ENCODE results near the gene SPINDOC.

- TF ChIP-seq HDAC2 (IDR thresholded peaks at IDR 0.05) (no peak), ELF4 (CRISPR knock-in tag; IDR thresholded peaks at IDR 0.05) (no peak), CTCF (IDR thresholded peaks at IDR 0.05 in 2 of 3, conservative IDR thresholded peaks at IDR 0.05 in 1 of 3; ENCODE audit: insufficient read depth in 2 of 3, low read depth in 1 of 3, low read length in 3 of 3) (no peak), SAFB2 (IDR thresholded peaks at IDR 0.05; ENCODE audit: borderline replicate concordance, low read depth, low read length, severe bottlenecking) (no peak), POLR2A (conservative IDR thresholded peaks at IDR 0.05) (no peak), CEBPB (tag; IDR thresholded peaks at IDR 0.05) (no peak), CC2D1A (IDR thresholded peaks at IDR 0.05) (no peak), THAP12 (CRISPR knock-in tag; IDR thresholded peaks at IDR 0.05) (no peak)
- TF ChIP-seq, protein P1, sequence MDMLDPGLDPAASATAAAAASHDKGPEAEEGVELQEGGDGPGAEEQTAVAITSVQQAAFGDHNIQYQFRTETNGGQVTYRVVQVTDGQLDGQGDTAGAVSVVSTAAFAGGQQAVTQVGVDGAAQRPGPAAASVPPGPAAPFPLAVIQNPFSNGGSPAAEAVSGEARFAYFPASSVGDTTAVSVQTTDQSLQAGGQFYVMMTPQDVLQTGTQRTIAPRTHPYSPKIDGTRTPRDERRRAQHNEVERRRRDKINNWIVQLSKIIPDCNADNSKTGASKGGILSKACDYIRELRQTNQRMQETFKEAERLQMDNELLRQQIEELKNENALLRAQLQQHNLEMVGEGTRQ (CRISPR knock-in tag; IDR thresholded peaks at IDR 0.05) = no peak
- TF ChIP-seq, protein P2, sequence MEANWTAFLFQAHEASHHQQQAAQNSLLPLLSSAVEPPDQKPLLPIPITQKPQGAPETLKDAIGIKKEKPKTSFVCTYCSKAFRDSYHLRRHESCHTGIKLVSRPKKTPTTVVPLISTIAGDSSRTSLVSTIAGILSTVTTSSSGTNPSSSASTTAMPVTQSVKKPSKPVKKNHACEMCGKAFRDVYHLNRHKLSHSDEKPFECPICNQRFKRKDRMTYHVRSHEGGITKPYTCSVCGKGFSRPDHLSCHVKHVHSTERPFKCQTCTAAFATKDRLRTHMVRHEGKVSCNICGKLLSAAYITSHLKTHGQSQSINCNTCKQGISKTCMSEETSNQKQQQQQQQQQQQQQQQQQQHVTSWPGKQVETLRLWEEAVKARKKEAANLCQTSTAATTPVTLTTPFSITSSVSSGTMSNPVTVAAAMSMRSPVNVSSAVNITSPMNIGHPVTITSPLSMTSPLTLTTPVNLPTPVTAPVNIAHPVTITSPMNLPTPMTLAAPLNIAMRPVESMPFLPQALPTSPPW (CRISPR knock-in tag; IDR thresholded peaks at IDR 0.05) = no peak
These were observed 60.1 kb downstream of the SPINDOC start for GRCh38 chr11:63873311-63873710.

All from K562 (cell line).